ENCODE results near the gene STK35.

The STK35 gene

GRCh38 chr20:2089447-2089846, 12.2 kb upstream of the STK35 start:
- H3K4me2 ChIP-seq (ENCODE audit: insufficient read depth, low read length): no peak overlapping the region
- no peak overlapping the region for H3K4me3 ChIP-seq (ENCODE audit: low read depth in 1 of 2, low read length in 2 of 2)
- H3K9ac ChIP-seq (ENCODE audit: low read depth, low read length): no peak overlapping the region
- H3K9me3 ChIP-seq (ENCODE audit: insufficient read depth, low read length, severe bottlenecking): no peaks in the 10 kb centered on the region
- no peak for ATAC-seq (ENCODE audit: insufficient read depth, low read depth)
- H3K4me1 ChIP-seq (ENCODE audit: insufficient read depth, low read length): no peaks in the 10 kb centered on the region
- no peaks in the 10 kb centered on the region for H3K79me2 ChIP-seq (ENCODE audit: insufficient read depth, low read length)
- no peak overlapping the region for H2AFZ ChIP-seq (ENCODE audit: low read depth, low read length)
- no peak for DNase-seq
- TF ChIP-seq, protein P1, sequence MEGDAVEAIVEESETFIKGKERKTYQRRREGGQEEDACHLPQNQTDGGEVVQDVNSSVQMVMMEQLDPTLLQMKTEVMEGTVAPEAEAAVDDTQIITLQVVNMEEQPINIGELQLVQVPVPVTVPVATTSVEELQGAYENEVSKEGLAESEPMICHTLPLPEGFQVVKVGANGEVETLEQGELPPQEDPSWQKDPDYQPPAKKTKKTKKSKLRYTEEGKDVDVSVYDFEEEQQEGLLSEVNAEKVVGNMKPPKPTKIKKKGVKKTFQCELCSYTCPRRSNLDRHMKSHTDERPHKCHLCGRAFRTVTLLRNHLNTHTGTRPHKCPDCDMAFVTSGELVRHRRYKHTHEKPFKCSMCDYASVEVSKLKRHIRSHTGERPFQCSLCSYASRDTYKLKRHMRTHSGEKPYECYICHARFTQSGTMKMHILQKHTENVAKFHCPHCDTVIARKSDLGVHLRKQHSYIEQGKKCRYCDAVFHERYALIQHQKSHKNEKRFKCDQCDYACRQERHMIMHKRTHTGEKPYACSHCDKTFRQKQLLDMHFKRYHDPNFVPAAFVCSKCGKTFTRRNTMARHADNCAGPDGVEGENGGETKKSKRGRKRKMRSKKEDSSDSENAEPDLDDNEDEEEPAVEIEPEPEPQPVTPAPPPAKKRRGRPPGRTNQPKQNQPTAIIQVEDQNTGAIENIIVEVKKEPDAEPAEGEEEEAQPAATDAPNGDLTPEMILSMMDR (IDR thresholded peaks at IDR 0.05; ENCODE audit: borderline replicate concordance, extremely low read depth, low read length, poor library complexity, severe bottlenecking): no peak
- no peak for TF ChIP-seq EZH2 (IDR thresholded peaks at IDR 0.05; ENCODE audit: borderline replicate concordance, low read depth, low read length, severe bottlenecking)
- H4K20me1 ChIP-seq (ENCODE audit: insufficient read depth, low read length): peaks cover 5% of the 10 kb centered on the region; the same call in 1 of the 2 replicates
- peaks cover 49% of the 10 kb centered on the region for H3K27me3 ChIP-seq (ENCODE audit: insufficient read depth, low read length, poor library complexity)
- no peak overlapping the region for H3K27ac ChIP-seq (ENCODE audit: low read length)
- no peaks in the 10 kb centered on the region for H3K36me3 ChIP-seq (ENCODE audit: insufficient read depth, low read length)

DNA sequence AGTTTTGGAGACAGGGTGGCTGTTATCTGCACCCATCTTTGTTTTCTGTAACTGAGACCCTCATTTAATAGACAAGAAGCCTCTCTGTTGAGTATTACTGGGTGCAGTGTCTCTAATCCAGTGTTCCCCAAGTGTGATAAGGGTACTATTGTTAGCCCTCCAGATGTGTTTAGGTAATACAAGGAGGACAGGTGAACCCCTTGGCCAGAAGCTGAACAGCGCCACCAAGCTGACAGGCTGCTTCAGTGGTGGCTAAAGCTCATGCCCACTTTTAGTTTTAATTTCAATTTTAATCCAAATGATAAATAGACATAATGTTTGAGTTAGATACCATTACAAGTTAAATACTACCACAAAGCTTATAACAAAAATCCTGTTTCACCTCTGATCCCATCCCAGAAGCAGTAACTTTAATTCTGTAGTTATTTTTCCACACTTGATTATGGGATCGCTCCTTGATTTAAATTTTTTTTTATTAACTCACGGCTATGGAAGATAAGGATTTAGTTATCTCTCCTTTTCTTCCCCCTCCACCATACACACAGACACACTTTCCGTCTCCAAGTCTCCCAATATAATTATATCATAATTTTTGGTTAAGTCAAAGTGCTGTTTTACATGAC, 8.4 kb upstream of the STK35 start:
- Histone ChIP-seq H4K20me1 (ENCODE audit: insufficient read depth, low read length) (0 out of 2 replicates have a peak, but pooled peaks cover 4% of the 10 kb centered on the region), H3K79me2 (ENCODE audit: insufficient read depth, low read length) (no peaks in the 10 kb centered on the region), H3K9me3 (ENCODE audit: insufficient read depth, low read length, severe bottlenecking) (no peaks in the 10 kb centered on the region), H2AFZ (ENCODE audit: low read depth, low read length) (no peak overlapping the region), H3K27me3 (ENCODE audit: insufficient read depth, low read length, poor library complexity) (peaks cover 20% of the 10 kb centered on the region), H3K9ac (ENCODE audit: low read depth, low read length) (no peak overlapping the region), H3K4me2 (ENCODE audit: insufficient read depth, low read length) (no peak overlapping the region), H3K36me3 (ENCODE audit: insufficient read depth, low read length) (no peaks in the 10 kb centered on the region), H3K4me3 (ENCODE audit: low read depth in 1 of 2, low read length in 2 of 2) (no peak overlapping the region), H3K27ac (ENCODE audit: low read length) (no peak overlapping the region), H3K4me1 (ENCODE audit: insufficient read depth, low read length) (no peaks in the 10 kb centered on the region)
- TF ChIP-seq, protein P1 (IDR thresholded peaks at IDR 0.05; ENCODE audit: borderline replicate concordance, extremely low read depth, low read length, poor library complexity, severe bottlenecking): peak; percentile 65
- no peak for TF ChIP-seq EZH2 (IDR thresholded peaks at IDR 0.05; ENCODE audit: borderline replicate concordance, low read depth, low read length, severe bottlenecking)
- DNase-seq: peak; percentile 11
- peak; percentile 40; the same call in 1 of the 3 replicates for ATAC-seq (ENCODE audit: insufficient read depth, low read depth)

- H3K4me2 ChIP-seq (ENCODE audit: insufficient read depth, low read length): no peak overlapping the region
Observed at GRCh38 chr20:2093883-2094282, 7.7 kb upstream of the STK35 start.

More at GRCh38 chr20:2093883-2094282, 7.7 kb upstream of the STK35 start:
- TF ChIP-seq, protein P1 (IDR thresholded peaks at IDR 0.05; ENCODE audit: borderline replicate concordance, extremely low read depth, low read length, poor library complexity, severe bottlenecking): no peak
- no peak for TF ChIP-seq EZH2 (IDR thresholded peaks at IDR 0.05; ENCODE audit: borderline replicate concordance, low read depth, low read length, severe bottlenecking)
- no peaks in the 10 kb centered on the region for H3K9me3 ChIP-seq (ENCODE audit: insufficient read depth, low read length, severe bottlenecking)
- no peak overlapping the region for H3K4me3 ChIP-seq (ENCODE audit: low read depth in 1 of 2, low read length in 2 of 2)
- no peaks in the 10 kb centered on the region for H3K79me2 ChIP-seq (ENCODE audit: insufficient read depth, low read length)
- H3K27ac ChIP-seq (ENCODE audit: low read length): no peak overlapping the region
- H3K36me3 ChIP-seq (ENCODE audit: insufficient read depth, low read length): no peaks in the 10 kb centered on the region
- no peak for DNase-seq
- 0 out of 2 replicates have a peak, but pooled peaks cover 4% of the 10 kb centered on the region for H4K20me1 ChIP-seq (ENCODE audit: insufficient read depth, low read length)
- H3K9ac ChIP-seq (ENCODE audit: low read depth, low read length): no peak overlapping the region
- no peak for ATAC-seq (ENCODE audit: insufficient read depth, low read depth)
- no peaks in the 10 kb centered on the region for H3K4me1 ChIP-seq (ENCODE audit: insufficient read depth, low read length)
- peaks cover 14% of the 10 kb centered on the region for H3K27me3 ChIP-seq (ENCODE audit: insufficient read depth, low read length, poor library complexity)
- no peak overlapping the region for H2AFZ ChIP-seq (ENCODE audit: low read depth, low read length)
